GM12875 (cell line): ENCODE results near the gene TAF7L.

Source experiments
- H3K4me3 ChIP-seq: one replicate; pipeline ENCODE4 v1.5.1; 2011; ENCODE audit warnings: low read depth, low read length, control low read depth
- TF ChIP-seq, protein P1 (sequence below): IDR thresholded peaks from 2 replicates; pipeline ENCODE4 v1.5.1; 2011; ENCODE audit warnings: low read depth, mild to moderate bottlenecking, control low read depth, inconsistent platforms, low read length, moderate library complexity, borderline replicate concordance; ENCODE audit not compliant: insufficient read depth

TAF7L gene

DNA sequence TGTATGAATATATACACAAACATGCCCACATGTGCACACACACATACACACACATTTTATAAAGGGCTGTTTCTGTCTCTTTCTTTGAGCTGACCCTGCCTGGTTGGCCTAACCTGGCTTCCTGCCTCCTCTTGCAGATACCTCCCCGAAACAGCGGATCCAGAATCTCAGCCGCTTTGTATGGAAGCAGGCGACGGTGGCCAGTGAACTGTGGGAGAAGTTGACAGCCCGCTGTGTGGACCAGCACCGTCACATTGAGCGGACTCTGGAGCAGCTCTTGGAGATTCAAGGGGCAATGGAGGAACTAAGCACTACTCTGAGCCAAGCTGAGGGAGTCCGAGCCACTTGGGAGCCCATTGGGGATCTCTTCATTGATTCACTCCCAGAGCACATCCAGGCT, 49.6 kb downstream of the TAF7L start:
- no peak overlapping the region for H3K4me3 ChIP-seq
- TF ChIP-seq, protein P1, sequence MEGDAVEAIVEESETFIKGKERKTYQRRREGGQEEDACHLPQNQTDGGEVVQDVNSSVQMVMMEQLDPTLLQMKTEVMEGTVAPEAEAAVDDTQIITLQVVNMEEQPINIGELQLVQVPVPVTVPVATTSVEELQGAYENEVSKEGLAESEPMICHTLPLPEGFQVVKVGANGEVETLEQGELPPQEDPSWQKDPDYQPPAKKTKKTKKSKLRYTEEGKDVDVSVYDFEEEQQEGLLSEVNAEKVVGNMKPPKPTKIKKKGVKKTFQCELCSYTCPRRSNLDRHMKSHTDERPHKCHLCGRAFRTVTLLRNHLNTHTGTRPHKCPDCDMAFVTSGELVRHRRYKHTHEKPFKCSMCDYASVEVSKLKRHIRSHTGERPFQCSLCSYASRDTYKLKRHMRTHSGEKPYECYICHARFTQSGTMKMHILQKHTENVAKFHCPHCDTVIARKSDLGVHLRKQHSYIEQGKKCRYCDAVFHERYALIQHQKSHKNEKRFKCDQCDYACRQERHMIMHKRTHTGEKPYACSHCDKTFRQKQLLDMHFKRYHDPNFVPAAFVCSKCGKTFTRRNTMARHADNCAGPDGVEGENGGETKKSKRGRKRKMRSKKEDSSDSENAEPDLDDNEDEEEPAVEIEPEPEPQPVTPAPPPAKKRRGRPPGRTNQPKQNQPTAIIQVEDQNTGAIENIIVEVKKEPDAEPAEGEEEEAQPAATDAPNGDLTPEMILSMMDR, result no peak

GRCh38 chrX:101237041-101237440, 54.1 kb downstream of the TAF7L start:
- H3K4me3 ChIP-seq, result no peak overlapping the region
- TF ChIP-seq, protein P1, result no peak

- TF ChIP-seq, protein P1, result no peak
- H3K4me3 ChIP-seq, result no peak overlapping the region
Observed at GRCh38 chrX:101232316-101232715, 58.8 kb downstream of the TAF7L start.

- H3K4me3 ChIP-seq, result no peak overlapping the region
Observed at GRCh38 chrX:101231080-101231479, 60.1 kb downstream of the TAF7L start.

GRCh38 chrX:101230636-101231035, 60.5 kb downstream of the TAF7L start:
- TF ChIP-seq, protein P1, result no peak

More at GRCh38 chrX:101231080-101231479, 60.1 kb downstream of the TAF7L start:
- TF ChIP-seq, protein P1, result no peak

GRCh38 chrX:101229170-101229569, 62.0 kb downstream of the TAF7L start:
- TF ChIP-seq, protein P1, result no peak
- no peak overlapping the region for H3K4me3 ChIP-seq

More at GRCh38 chrX:101230636-101231035, 60.5 kb downstream of the TAF7L start:
- H3K4me3 ChIP-seq, result no peak overlapping the region

GRCh38 chrX:101223226-101223625, 67.9 kb downstream of the TAF7L start:
- TF ChIP-seq, protein P1, result no peak
- H3K4me3 ChIP-seq, result no peak overlapping the region
